ENCODE results near the gene MBD6.

DNA sequence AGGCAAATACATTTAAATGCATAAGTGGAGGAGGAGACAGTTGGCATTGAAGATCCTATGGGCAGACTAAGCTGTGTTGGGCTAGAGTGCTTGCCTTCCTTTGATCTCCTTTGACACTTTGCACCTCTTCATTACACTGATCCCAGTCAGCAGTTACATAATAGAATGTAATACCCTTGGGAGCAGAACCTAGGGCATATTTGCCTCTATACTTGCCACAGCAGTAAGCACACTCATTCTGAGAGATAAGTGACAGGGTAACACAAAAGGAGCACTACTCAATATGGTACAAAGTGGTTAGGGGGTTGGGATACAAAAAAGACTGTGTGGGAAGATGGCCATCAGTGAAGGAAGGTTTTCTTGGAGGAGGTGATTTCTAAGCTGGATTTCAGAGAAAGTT lies 25.8 kb upstream of the MBD6 start:
- TF ChIP-seq ZNF274 (IDR thresholded peaks at IDR 0.05; ENCODE audit: low read depth, low read length) = no peak
- no peak for TF ChIP-seq YY1 (IDR thresholded peaks at IDR 0.05; ENCODE audit: insufficient read depth, insufficient read length)
- no peak for TF ChIP-seq SUZ12 (IDR thresholded peaks at IDR 0.05; ENCODE audit: extremely low read depth, insufficient read depth, insufficient read length)
